Stimulated activated CD4-positive, alpha-beta T cell treated with anti-CD3 and anti-CD28 coated beads, Interleukin-12 subunit alpha, Interleukin-12 subunit beta, amount 100 ng/mL, for 24 hours (primary cell): ENCODE results near the gene CC2D1A.
"Not testable (repeated sequence)": the region's sequence is repeated elsewhere in the genome, so short reads cannot be mapped to it uniquely, and the experiment has no call there.

ENCODE experiments used
- DNase-seq, 2 experiments: peaks; one replicate each; pipeline ENCODE4 v3.0.0-alpha.2; 2020; ENCODE audit warnings: low read depth in 2 of 2

The CC2D1A gene

GRCh38 chr19:13908674-13909073 lies 2.7 kb downstream of the CC2D1A start:
- no peak for DNase-seq

GRCh38 chr19:13909430-13909829 lies 3.4 kb downstream of the CC2D1A start:
- DNase-seq = no peak

- no peak for DNase-seq
Measured at GRCh38 chr19:13913352-13913751, 7.4 kb downstream of the CC2D1A start.

- no peak for DNase-seq
Measured at GRCh38 chr19:13914777-13915176, 8.8 kb downstream of the CC2D1A start.

GRCh38 chr19:13917888-13918406 lies 11.9 kb downstream of the CC2D1A start:
- DNase-seq = no peak

GRCh38 chr19:13918726-13919411 lies 12.9 kb downstream of the CC2D1A start:
- DNase-seq = no peak

GRCh38 chr19:13920524-13920923 lies 14.5 kb downstream of the CC2D1A start:
- no peak for DNase-seq

GRCh38 chr19:13920940-13921747 lies 15.1 kb downstream of the CC2D1A start:
- no peak for DNase-seq

GRCh38 chr19:13922118-13922517 lies 16.1 kb downstream of the CC2D1A start:
- DNase-seq = not testable (repeated sequence)

GRCh38 chr19:13923194-13923987 lies 17.4 kb downstream of the CC2D1A start:
- no peak for DNase-seq

GRCh38 chr19:13926010-13926409 lies 20.0 kb downstream of the CC2D1A start:
- DNase-seq = no peak

GRCh38 chr19:13926715-13927114 lies 20.7 kb downstream of the CC2D1A start:
- no peak for DNase-seq

GRCh38 chr19:13929340-13929739 lies 23.3 kb downstream of the CC2D1A start:
- DNase-seq = no peak

GRCh38 chr19:13929956-13930355 lies 24.0 kb downstream of the CC2D1A start:
- no peak for DNase-seq

GRCh38 chr19:13930402-13930801 lies 24.4 kb downstream of the CC2D1A start:
- DNase-seq = no peak

GRCh38 chr19:13931391-13932148 lies 25.6 kb downstream of the CC2D1A start:
- no peak for DNase-seq

- no peak for DNase-seq
Measured at GRCh38 chr19:13932149-13932637, 26.2 kb downstream of the CC2D1A start.

GRCh38 chr19:13932911-13933393 lies 27.0 kb downstream of the CC2D1A start:
- no peak for DNase-seq

GRCh38 chr19:13934785-13935109 lies 28.7 kb downstream of the CC2D1A start:
- no peak for DNase-seq

- no peak for DNase-seq
Measured at GRCh38 chr19:13935765-13936510, 29.9 kb downstream of the CC2D1A start.
